NB4 (cell line): Measurements from ENCODE around the gene OR51B4.
A peak's percentile ranks its signal among the peaks of the same experiment; 100 is the strongest.
"Not testable (repeated sequence)": the region's sequence is repeated elsewhere in the genome, so short reads cannot be mapped to it uniquely, and the experiment has no call there.

ENCODE experiments used
- DNase-seq: peaks from one replicate; pipeline ENCODE4 v3.0.0; 2010; ENCODE audit warnings: low read depth
- H3K4me3 ChIP-seq: one replicate; pipeline ENCODE4 v1.5.1; 2011; ENCODE audit warnings: mild to moderate bottlenecking, low read depth, low read length, moderate library complexity
- CTCF ChIP-seq: IDR thresholded peaks from one replicate; pipeline ENCODE4 v1.5.1; 2012; ENCODE audit warnings: low read depth, low read length
- MAX ChIP-seq: IDR thresholded peaks from 2 replicates; pipeline ENCODE4 v1.6.1; 2011; ENCODE audit warnings: low read depth, low read length
- MYC ChIP-seq: IDR thresholded peaks from 2 replicates; pipeline ENCODE4 v1.6.1; 2011; ENCODE audit warnings: low read depth, low read length
- POLR2A ChIP-seq: IDR thresholded peaks from 2 replicates; pipeline ENCODE4 v1.6.1; 2011; ENCODE audit warnings: mild to moderate bottlenecking; ENCODE audit not compliant: insufficient read length; ENCODE audit errors: extremely low read depth

OR51B4 gene

DNA sequence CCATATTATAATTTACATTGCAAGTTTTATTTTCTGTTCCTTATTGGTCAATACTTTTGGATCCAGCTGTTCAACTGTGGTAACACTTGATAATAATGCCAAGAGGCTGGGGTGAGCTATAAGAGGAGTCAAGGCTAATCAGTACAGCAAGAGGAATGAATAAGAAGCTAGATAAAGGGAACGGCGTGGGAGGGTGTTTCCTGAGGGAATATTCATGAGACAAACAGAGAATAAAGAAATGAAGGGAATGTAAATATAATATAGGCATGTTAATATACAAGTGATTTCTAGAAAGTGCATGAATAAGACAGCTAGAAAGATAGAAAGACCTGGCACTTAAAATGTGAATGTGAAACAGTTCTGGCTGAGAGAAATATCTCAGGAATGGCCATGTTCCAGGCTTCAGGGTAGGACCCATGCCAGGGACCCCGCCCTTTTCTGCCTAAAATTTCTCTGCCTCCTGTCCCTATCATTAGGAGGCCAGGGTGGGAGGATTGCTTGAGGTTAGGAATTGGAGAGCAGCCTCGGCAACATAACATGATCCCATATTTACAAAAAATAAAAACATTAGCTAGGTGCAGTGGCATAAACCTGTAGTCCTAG is 3.9 kb downstream of the OR51B4 start:
- no peak overlapping the region for H3K4me3 ChIP-seq
- DNase-seq: no peak
- TF ChIP-seq MAX (no peak), POLR2A (no peak), MYC (no peak), CTCF (no peak)

GRCh38 chr11:5294342-5294995 is 7.3 kb downstream of the OR51B4 start:
- not testable (repeated sequence) for H3K4me3 ChIP-seq, DNase-seq

DNA sequence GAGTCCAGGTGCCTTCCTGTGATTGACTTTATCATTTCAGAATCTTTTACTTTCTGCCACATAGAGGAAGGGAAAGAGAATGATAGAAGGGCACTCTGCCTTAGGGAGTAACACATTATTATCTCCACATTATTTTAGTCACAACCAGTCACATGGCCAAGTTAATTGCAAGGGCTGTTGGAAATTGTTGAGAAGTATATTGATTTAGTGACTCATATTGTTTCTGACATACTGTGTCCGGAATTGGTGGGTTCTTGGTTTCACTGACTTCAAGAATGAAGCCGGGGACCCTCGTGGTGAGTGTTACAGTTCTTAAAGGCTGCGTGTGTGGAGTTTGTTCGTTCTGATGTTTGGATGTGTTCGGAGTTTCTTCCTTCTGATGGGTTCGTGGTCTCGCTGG is 8.7 kb downstream of the OR51B4 start:
- no peak for DNase-seq
- no peak overlapping the region for H3K4me3 ChIP-seq
- TF ChIP-seq MAX (no peak), MYC (no peak), POLR2A (no peak), CTCF (no peak)

- TF ChIP-seq CTCF (peak; percentile 55), MAX (no peak), POLR2A (no peak), MYC (no peak)
- H3K4me3 ChIP-seq: no peak overlapping the region
- DNase-seq: peak; percentile 24
These were observed 10.4 kb downstream of the OR51B4 start for GRCh38 chr11:5291207-5291838.

DNA sequence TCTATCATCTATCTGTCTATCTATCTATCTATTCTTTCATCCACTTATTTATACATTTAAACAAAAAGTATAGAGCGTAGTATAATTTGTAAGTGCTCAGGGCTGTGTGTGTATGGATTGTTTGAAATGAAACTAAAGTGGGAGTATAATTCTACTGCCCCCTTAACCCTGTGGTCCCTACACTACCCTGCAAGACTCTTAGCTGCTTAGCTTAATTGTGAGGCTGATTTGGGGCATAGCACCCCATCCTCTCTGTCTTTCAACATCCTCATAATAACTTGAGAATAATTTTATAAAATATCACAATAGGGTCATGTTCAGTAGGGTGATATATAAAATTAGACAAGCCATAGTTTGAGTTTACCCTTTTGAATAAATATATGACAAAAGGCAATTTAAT is 11.6 kb downstream of the OR51B4 start:
- DNase-seq: no peak
- no peak for TF ChIP-seq MAX
- TF ChIP-seq POLR2A: no peak
- no peak for TF ChIP-seq CTCF
- no peak for TF ChIP-seq MYC
- no peak overlapping the region for H3K4me3 ChIP-seq

GRCh38 chr11:5289696-5290095 is 12.1 kb downstream of the OR51B4 start:
- no peak for TF ChIP-seq CTCF
- TF ChIP-seq POLR2A: no peak
- TF ChIP-seq MAX: no peak
- no peak for DNase-seq
- H3K4me3 ChIP-seq: no peak overlapping the region
